ENCODE measurements around the gene SEC16B. TPM values are rescaled to one million over a fixed set of nuclear protein-coding genes. Genes with fewer than 3 reads are reported as not detected.

Gene SEC16B
- total and polyA plus RNA-seq, 9 of the 15 experiments (the other 6 are each of a cell fraction or from before 2014, with no cell fraction given), result not detected

- TF ChIP-seq, protein P1, sequence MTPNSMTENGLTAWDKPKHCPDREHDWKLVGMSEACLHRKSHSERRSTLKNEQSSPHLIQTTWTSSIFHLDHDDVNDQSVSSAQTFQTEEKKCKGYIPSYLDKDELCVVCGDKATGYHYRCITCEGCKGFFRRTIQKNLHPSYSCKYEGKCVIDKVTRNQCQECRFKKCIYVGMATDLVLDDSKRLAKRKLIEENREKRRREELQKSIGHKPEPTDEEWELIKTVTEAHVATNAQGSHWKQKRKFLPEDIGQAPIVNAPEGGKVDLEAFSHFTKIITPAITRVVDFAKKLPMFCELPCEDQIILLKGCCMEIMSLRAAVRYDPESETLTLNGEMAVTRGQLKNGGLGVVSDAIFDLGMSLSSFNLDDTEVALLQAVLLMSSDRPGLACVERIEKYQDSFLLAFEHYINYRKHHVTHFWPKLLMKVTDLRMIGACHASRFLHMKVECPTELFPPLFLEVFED (CRISPR knock-in tag; conservative IDR thresholded peaks at IDR 0.05), result no peak
- TF ChIP-seq ZKSCAN3 (CRISPR knock-in tag; IDR thresholded peaks at IDR 0.05) (no peak), PRMT5 (CRISPR knock-in tag; IDR thresholded peaks at IDR 0.05) (no peak), NRF1 (conservative IDR thresholded peaks at IDR 0.05 in 1 of 2, IDR thresholded peaks at IDR 0.05 in 1 of 2) (no peak), MIER1 (IDR thresholded peaks at IDR 0.05; ENCODE audit: low read depth) (no peak), ZKSCAN1 (IDR thresholded peaks at IDR 0.05; ENCODE audit: low read depth, low read length) (no peak), CBX3 (IDR thresholded peaks at IDR 0.05; ENCODE audit: borderline replicate concordance in 1 of 2, low read length in 2 of 2) (no peak), ZFP36 (IDR thresholded peaks at IDR 0.05; ENCODE audit: low read depth, low read length, partially characterized antibody) (no peak), ZNF583 (CRISPR knock-in tag; IDR thresholded peaks at IDR 0.05) (no peak), PML (IDR thresholded peaks at IDR 0.05; ENCODE audit: low read length) (no peak), RBM34 (IDR thresholded peaks at IDR 0.05; ENCODE audit: borderline replicate concordance, insufficient read depth, low read length) (no peak), YY1 (IDR thresholded peaks at IDR 0.05; ENCODE audit: borderline replicate concordance in 1 of 3, control insufficient read depth in 1 of 3, extremely low read depth in 1 of 3, insufficient read depth in 3 of 3, insufficient read length in 1 of 3, insufficient replicate concordance in 2 of 3, low read depth in 1 of 3, low read length in 2 of 3) (peak; percentile 11 to 92 (median 74))
Observed at GRCh38 chr1:177984136-177984525, 14.3 kb upstream of the SEC16B start (continued).

Measured in K562 (cell line).